ENCODE results near the gene NPC1.

The NPC1 gene

GRCh38 chr18:23524213-23524707 lies 62.0 kb downstream of the NPC1 start:
- TF ChIP-seq, protein P1, sequence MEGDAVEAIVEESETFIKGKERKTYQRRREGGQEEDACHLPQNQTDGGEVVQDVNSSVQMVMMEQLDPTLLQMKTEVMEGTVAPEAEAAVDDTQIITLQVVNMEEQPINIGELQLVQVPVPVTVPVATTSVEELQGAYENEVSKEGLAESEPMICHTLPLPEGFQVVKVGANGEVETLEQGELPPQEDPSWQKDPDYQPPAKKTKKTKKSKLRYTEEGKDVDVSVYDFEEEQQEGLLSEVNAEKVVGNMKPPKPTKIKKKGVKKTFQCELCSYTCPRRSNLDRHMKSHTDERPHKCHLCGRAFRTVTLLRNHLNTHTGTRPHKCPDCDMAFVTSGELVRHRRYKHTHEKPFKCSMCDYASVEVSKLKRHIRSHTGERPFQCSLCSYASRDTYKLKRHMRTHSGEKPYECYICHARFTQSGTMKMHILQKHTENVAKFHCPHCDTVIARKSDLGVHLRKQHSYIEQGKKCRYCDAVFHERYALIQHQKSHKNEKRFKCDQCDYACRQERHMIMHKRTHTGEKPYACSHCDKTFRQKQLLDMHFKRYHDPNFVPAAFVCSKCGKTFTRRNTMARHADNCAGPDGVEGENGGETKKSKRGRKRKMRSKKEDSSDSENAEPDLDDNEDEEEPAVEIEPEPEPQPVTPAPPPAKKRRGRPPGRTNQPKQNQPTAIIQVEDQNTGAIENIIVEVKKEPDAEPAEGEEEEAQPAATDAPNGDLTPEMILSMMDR (IDR thresholded peaks at IDR 0.05): no peak
- no peak overlapping the region for H3K27ac ChIP-seq
- DNase-seq (ENCODE audit: low spot score): no peak
- H3K4me3 ChIP-seq: no peak overlapping the region

DNA sequence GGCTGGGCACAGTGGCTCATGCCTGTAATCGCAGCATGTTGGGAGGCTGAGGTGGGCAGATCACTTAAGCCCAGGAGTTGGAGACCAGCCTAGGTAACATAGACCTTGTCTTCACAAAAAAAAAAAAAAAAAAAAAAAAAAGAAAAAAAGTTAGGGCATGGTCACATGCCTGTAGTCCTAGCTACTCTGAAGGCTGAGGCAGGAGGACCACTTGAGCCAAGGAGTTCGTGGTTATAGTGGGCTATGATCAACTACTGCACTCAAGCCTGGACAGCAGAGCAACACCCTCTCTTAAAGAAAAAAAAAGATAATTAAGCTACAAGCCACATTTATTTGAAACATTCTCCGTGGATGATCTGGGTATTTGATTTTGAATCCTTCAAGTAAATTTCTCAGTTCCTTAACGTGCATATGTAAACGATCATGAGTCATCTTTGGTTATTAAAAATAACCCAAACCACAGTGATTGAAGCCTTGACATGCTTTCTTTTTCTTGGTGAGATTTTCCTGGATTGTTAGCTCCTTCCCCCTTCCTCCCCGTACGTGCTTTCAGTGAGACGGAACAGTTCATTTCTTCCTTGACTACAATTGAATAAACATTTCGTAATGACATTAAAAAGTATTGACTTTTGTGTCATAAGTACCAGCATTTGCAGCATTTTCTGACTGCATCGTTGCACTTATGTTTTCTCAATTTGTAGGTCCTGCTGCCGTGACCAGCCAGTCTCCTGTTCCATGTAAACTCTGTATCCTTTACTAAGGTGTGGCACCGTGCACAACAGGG lies 62.7 kb downstream of the NPC1 start:
- TF ChIP-seq, protein P1 (IDR thresholded peaks at IDR 0.05): no peak
- no peak overlapping the region for H3K27ac ChIP-seq
- DNase-seq (ENCODE audit: low spot score): no peak
- H3K4me3 ChIP-seq: no peak overlapping the region

DNA sequence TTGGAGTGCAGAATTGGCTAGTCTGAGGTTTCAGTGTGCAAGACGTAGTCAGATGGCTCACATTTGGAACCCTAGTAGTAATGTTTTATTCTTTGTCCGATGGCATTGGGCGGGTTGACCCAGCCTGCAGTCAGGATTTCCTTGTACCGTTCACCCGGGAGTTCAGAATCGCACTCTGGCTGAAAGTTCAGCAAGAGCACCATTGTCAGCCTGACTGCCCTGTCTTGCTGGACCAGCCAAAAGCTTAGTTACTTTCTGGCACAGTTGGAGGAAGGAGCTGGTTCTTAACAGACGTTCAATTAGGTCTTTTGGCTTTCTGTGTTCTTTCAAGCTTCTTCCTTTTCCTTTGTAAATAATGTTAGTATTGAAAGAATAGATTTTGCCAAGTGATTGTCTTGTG lies 64.4 kb downstream of the NPC1 start:
- DNase-seq (ENCODE audit: low spot score): no peak
- TF ChIP-seq, protein P1 (IDR thresholded peaks at IDR 0.05): no peak

GRCh38 chr18:23521271-23521670 lies 65.0 kb downstream of the NPC1 start:
- H3K4me3 ChIP-seq: no peak overlapping the region
- TF ChIP-seq, protein P1 (IDR thresholded peaks at IDR 0.05): no peak
- peak overlapping the region in 1 of 2 donors; percentile 5 for H3K27ac ChIP-seq
- no peak for DNase-seq (ENCODE audit: low spot score)

More for the DNA sequence above, 64.4 kb downstream of the NPC1 start:
- Histone ChIP-seq H3K4me3 (no peak overlapping the region), H3K27ac (no peak overlapping the region)

- DNase-seq (ENCODE audit: low spot score): no peak
- no peak overlapping the region for H3K4me3 ChIP-seq
- H3K27ac ChIP-seq: no peak overlapping the region
- TF ChIP-seq, protein P1 (IDR thresholded peaks at IDR 0.05): no peak
Measured at GRCh38 chr18:23519734-23520133, 66.6 kb downstream of the NPC1 start.

DNA sequence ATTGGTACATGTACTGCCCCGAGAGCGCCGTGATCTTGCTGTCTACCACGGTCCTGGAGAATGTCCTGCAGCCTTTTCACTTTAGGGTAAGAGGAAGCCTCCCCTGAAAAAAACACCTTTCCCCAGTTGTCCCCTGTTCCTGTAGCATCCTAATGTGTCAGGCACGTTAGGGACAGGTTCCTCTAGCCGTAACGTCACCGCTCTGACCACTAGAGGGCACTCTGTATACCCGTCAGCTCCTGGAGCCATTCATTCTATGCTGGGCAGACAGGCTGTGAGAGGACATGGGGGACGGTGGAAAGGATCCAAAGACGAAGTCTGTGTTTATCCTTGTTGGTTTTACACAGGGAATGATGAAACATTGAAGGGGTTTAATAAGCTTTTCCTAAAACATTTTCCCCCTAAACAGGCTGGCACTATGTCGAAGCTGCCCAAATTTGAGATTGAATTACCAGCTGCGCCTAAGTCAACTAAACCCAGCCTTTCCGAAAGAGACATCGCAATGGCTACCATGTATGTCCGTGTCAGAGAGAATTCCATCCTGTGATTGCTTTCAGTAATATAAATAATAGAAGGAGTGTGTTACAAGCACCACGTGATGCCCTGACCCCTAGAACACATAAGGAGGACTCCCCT lies 70.3 kb downstream of the NPC1 start:
- Histone ChIP-seq H3K27ac (no peak overlapping the region), H3K4me3 (no peak overlapping the region)
- TF ChIP-seq, protein P1 (IDR thresholded peaks at IDR 0.05): peak; percentile 62
- no peak for DNase-seq (ENCODE audit: low spot score)
